HTR-8/SVneo (cell line): Measurements from ENCODE around the gene CASQ1.

Source experiments
- DNase-seq: peaks from one replicate; pipeline ENCODE4 v3.0.0; 2011; ENCODE audit warnings: low spot score, mixed read lengths; ENCODE audit not compliant: insufficient read length
- FAIRE-seq: peaks from 2 replicates; lab custom pipeline; 2011; peaks lifted over from hg19 to GRCh38; lab: Jason Lieb, UNC

Gene CASQ1

GRCh38 chr1:160197231-160197630 lies 6.9 kb downstream of the CASQ1 start:
- FAIRE-seq = no peak
- DNase-seq = no peak

- DNase-seq = no peak
These were observed 10.4 kb downstream of the CASQ1 start for GRCh38 chr1:160200786-160201185.

GRCh38 chr1:160204526-160205241 lies 14.3 kb downstream of the CASQ1 start:
- FAIRE-seq (no peak), DNase-seq (no peak)

More at GRCh38 chr1:160200786-160201185, 10.4 kb downstream of the CASQ1 start:
- FAIRE-seq = no peak

GRCh38 chr1:160205242-160206035 lies 15.1 kb downstream of the CASQ1 start, which contains the start of gene PEA15:
Gene PEA15 (plus strand): TSS chr1:160205384. CDS start chr1:160211545, 6,161 bp downstream.
- FAIRE-seq (no peak), DNase-seq (peak; percentile 69)

GRCh38 chr1:160206036-160206389 lies 15.6 kb downstream of the CASQ1 start:
- DNase-seq (peak; percentile 48), FAIRE-seq (no peak)

- FAIRE-seq (no peak), DNase-seq (peak; percentile 69)
These were observed 16.2 kb downstream of the CASQ1 start for GRCh38 chr1:160206421-160207117.

- no peak for FAIRE-seq
- DNase-seq = no peak
These were observed 16.8 kb downstream of the CASQ1 start for GRCh38 chr1:160207118-160207650.

- FAIRE-seq (no peak), DNase-seq (no peak)
These were observed 17.6 kb downstream of the CASQ1 start for GRCh38 chr1:160207771-160208556.

GRCh38 chr1:160208557-160209320 lies 18.4 kb downstream of the CASQ1 start:
- FAIRE-seq (no peak), DNase-seq (no peak)

GRCh38 chr1:160209321-160210046 lies 19.1 kb downstream of the CASQ1 start:
- FAIRE-seq (no peak), DNase-seq (no peak)

- FAIRE-seq = no peak
- DNase-seq = no peak
These were observed 20.2 kb downstream of the CASQ1 start for GRCh38 chr1:160210561-160210960.

- FAIRE-seq = no peak
- DNase-seq = no peak
These were observed 20.8 kb downstream of the CASQ1 start for GRCh38 chr1:160211046-160211790.

- FAIRE-seq = no peak
- no peak for DNase-seq
These were observed 24.2 kb downstream of the CASQ1 start for GRCh38 chr1:160214481-160215140.

GRCh38 chr1:160216301-160216700 lies 25.9 kb downstream of the CASQ1 start:
- DNase-seq (no peak), FAIRE-seq (no peak)

- DNase-seq = no peak
- no peak for FAIRE-seq
These were observed 27.2 kb downstream of the CASQ1 start for GRCh38 chr1:160217481-160218051.

- FAIRE-seq (no peak), DNase-seq (peak; percentile 33)
These were observed 28.9 kb downstream of the CASQ1 start for GRCh38 chr1:160219062-160219929.
